ENCODE results near the gene ZNF407.

ZNF407 gene

GRCh38 chr18:74610051-74610615, 12.5 kb downstream of the ZNF407 start:
- TF ChIP-seq, protein P1, sequence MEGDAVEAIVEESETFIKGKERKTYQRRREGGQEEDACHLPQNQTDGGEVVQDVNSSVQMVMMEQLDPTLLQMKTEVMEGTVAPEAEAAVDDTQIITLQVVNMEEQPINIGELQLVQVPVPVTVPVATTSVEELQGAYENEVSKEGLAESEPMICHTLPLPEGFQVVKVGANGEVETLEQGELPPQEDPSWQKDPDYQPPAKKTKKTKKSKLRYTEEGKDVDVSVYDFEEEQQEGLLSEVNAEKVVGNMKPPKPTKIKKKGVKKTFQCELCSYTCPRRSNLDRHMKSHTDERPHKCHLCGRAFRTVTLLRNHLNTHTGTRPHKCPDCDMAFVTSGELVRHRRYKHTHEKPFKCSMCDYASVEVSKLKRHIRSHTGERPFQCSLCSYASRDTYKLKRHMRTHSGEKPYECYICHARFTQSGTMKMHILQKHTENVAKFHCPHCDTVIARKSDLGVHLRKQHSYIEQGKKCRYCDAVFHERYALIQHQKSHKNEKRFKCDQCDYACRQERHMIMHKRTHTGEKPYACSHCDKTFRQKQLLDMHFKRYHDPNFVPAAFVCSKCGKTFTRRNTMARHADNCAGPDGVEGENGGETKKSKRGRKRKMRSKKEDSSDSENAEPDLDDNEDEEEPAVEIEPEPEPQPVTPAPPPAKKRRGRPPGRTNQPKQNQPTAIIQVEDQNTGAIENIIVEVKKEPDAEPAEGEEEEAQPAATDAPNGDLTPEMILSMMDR (IDR thresholded peaks at IDR 0.05; ENCODE audit: extremely low read depth, insufficient read depth, missing control alignments) = no peak
- DNase-seq (ENCODE audit: low spot score) = no peak
- in situ Hi-C loops (cut with MboI; ENCODE audit: low pct_unique_long_range_greater_than_20kb, low sequenced_read_pairs, unreplicated experiment) = no loop called here

GRCh38 chr18:74610860-74611259, 13.2 kb downstream of the ZNF407 start:
- in situ Hi-C loops (cut with MboI; ENCODE audit: low pct_unique_long_range_greater_than_20kb, low sequenced_read_pairs, unreplicated experiment) = no loop called here
- no peak for DNase-seq (ENCODE audit: low spot score)
- TF ChIP-seq, protein P1 (IDR thresholded peaks at IDR 0.05; ENCODE audit: extremely low read depth, insufficient read depth, missing control alignments) = no peak

DNA sequence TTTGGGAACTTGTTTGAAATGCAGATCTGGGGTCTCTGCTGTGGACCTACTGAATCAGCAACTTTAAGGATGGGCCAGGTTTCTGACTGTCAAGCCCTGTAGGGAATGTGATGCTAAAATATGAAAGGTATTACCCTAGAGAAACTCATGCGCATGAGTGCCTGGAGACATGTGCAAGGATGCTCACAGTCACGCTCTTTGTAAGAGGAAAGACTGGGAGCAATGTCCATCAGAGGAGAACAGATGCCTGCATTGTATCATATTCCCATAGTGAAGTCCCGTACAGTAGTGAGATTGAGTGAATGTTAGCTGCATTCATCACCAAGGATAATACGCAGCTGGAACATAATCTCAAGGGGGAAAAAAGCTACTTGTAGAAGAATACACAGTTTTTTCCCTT, 14.1 kb downstream of the ZNF407 start:
- in situ Hi-C loops (cut with MboI; ENCODE audit: low pct_unique_long_range_greater_than_20kb, low sequenced_read_pairs, unreplicated experiment) = no loop called here
- TF ChIP-seq, protein P1 (IDR thresholded peaks at IDR 0.05; ENCODE audit: extremely low read depth, insufficient read depth, missing control alignments) = no peak
- no peak for DNase-seq (ENCODE audit: low spot score)

DNA sequence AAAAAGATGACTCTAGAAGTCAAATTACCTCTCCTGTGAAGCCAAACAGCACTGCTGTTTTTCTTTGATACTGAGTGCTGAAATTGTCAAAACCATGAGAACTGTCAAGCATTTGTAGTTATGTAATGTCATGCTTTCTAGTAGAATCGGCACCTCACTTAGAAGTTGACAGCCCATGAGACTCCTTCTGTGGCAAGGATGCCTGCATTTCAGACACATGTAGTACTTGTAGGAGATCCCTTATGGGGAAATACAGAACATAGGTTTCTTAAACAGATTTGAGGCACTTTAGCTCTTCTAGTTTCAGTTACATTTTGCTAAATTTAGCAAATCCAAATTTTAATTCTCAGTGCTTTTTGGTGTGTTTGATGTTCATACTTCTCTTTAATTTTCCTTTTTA, 15.7 kb downstream of the ZNF407 start:
- in situ Hi-C loops (cut with MboI; ENCODE audit: low pct_unique_long_range_greater_than_20kb, low sequenced_read_pairs, unreplicated experiment) = no loop called here
- DNase-seq (ENCODE audit: low spot score) = no peak
- TF ChIP-seq, protein P1 (IDR thresholded peaks at IDR 0.05; ENCODE audit: extremely low read depth, insufficient read depth, missing control alignments) = no peak

DNA sequence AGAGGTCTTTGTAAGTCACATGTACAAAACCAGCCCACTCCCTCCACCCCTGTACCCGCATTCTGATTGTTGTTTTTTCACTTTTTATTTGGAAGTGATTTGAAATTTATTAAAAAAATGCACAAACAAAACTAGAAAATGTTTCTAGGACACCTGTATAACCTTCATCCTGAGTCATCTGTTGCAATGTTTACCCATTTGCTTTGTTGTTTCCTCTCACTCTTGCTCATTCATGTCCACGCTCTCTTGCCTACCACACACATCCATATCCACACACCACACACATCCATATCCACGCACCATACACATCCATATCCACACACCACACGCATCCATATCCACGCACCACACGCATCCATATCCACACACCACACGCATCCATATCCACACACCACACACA, 18.8 kb downstream of the ZNF407 start:
- no peak for DNase-seq (ENCODE audit: low spot score)
- in situ Hi-C loops (cut with MboI; ENCODE audit: low pct_unique_long_range_greater_than_20kb, low sequenced_read_pairs, unreplicated experiment) = no loop called here
- TF ChIP-seq, protein P1 (IDR thresholded peaks at IDR 0.05; ENCODE audit: extremely low read depth, insufficient read depth, missing control alignments) = no peak

DNA sequence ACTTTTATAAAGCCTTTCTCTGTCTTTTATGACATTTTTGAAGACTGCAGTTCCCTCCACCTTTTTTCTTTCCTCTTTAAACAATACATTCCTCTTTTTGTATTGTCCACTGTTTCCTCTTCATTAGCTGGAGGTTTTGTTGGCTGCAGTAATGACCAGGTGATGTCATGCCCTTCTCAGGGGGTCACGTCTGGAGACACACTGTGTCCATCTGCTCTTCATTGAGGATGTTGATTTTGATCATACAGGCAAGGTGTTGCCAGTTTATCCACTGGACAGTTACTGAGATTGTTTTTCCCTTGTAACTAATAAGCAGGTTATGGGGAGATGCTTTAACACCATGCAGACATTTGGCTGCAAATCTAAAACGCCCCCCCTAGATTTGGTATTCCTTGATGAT, 19.8 kb downstream of the ZNF407 start:
- TF ChIP-seq, protein P1 (IDR thresholded peaks at IDR 0.05; ENCODE audit: extremely low read depth, insufficient read depth, missing control alignments) = no peak
- DNase-seq (ENCODE audit: low spot score) = no peak
- in situ Hi-C loops (cut with MboI; ENCODE audit: low pct_unique_long_range_greater_than_20kb, low sequenced_read_pairs, unreplicated experiment) = no loop called here

DNA sequence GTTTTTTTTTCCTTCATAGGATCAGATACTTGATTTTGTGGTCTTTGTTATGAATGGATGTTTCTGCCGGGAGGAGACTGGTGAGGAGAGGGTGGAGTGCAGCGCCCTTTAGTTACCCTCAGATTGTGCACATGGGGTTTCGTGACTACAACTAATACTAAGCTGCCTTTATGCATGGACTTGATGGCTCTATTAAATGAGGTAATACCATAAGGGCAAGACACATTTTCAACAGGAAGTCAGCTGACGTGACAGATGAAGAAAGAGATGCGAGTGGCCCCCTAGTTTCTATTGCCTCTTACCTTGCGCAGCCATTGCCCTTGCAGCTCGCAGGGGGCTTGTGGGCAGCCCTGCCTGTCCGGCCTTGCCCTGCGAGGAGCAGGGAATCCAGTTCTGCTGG, 24.4 kb downstream of the ZNF407 start:
- no peak for DNase-seq (ENCODE audit: low spot score)
- in situ Hi-C loops (cut with MboI; ENCODE audit: low pct_unique_long_range_greater_than_20kb, low sequenced_read_pairs, unreplicated experiment) = no loop called here
- TF ChIP-seq, protein P1 (IDR thresholded peaks at IDR 0.05; ENCODE audit: extremely low read depth, insufficient read depth, missing control alignments) = no peak
